ENCODE data around the gene ARMH1. TPM values are rescaled to one million over a fixed set of nuclear protein-coding genes. Genes with fewer than 3 reads are reported as not detected.
"Not testable (repeated sequence)": the region's sequence is repeated elsewhere in the genome, so short reads cannot be mapped to it uniquely, and the experiment has no call there.

The ARMH1 gene
- total RNA-seq, 1 experiment from 2014 or later: not detected

GRCh38 chr1:44694863-44695478 lies 20.5 kb downstream of the ARMH1 start:
- DNase-seq (ENCODE audit: low spot score): no peak

- DNase-seq (ENCODE audit: low spot score): no peak
Observed at GRCh38 chr1:44695671-44696070, 21.2 kb downstream of the ARMH1 start.

GRCh38 chr1:44696101-44696500 lies 21.6 kb downstream of the ARMH1 start:
- DNase-seq (ENCODE audit: low spot score): no peak

GRCh38 chr1:44696789-44697345 lies 22.4 kb downstream of the ARMH1 start:
- no peak for DNase-seq (ENCODE audit: low spot score)

GRCh38 chr1:44698138-44698537 lies 23.6 kb downstream of the ARMH1 start:
- DNase-seq (ENCODE audit: low spot score): no peak

GRCh38 chr1:44699375-44699774 lies 24.9 kb downstream of the ARMH1 start:
- DNase-seq (ENCODE audit: low spot score): not testable (repeated sequence)

GRCh38 chr1:44700573-44700972 lies 26.1 kb downstream of the ARMH1 start:
- DNase-seq (ENCODE audit: low spot score): no peak

GRCh38 chr1:44701141-44701573 lies 26.6 kb downstream of the ARMH1 start:
- no peak for DNase-seq (ENCODE audit: low spot score)

GRCh38 chr1:44705470-44705869 lies 31.0 kb downstream of the ARMH1 start:
- DNase-seq (ENCODE audit: low spot score): no peak

- no peak for DNase-seq (ENCODE audit: low spot score)
Observed at GRCh38 chr1:44705938-44706337, 31.4 kb downstream of the ARMH1 start.

- peak; percentile 87 for DNase-seq (ENCODE audit: low spot score)
Observed at GRCh38 chr1:44707112-44707881, 32.8 kb downstream of the ARMH1 start.

- DNase-seq (ENCODE audit: low spot score): peak; percentile 35
Observed at GRCh38 chr1:44707959-44708831, 33.7 kb downstream of the ARMH1 start.

- no peak for DNase-seq (ENCODE audit: low spot score)
Observed at GRCh38 chr1:44713321-44713781, 38.8 kb downstream of the ARMH1 start.

GRCh38 chr1:44714532-44714931 lies 40.0 kb downstream of the ARMH1 start:
- DNase-seq (ENCODE audit: low spot score): no peak

GRCh38 chr1:44714944-44715571 lies 40.5 kb downstream of the ARMH1 start:
- DNase-seq (ENCODE audit: low spot score): peak; percentile 58

- DNase-seq (ENCODE audit: low spot score): no peak
Observed at GRCh38 chr1:44717156-44717555, 42.6 kb downstream of the ARMH1 start.

GRCh38 chr1:44717653-44718052 lies 43.1 kb downstream of the ARMH1 start:
- no peak for DNase-seq (ENCODE audit: low spot score)

- no peak for DNase-seq (ENCODE audit: low spot score)
Observed at GRCh38 chr1:44718091-44718490, 43.6 kb downstream of the ARMH1 start.

- no peak for DNase-seq (ENCODE audit: low spot score)
Observed at GRCh38 chr1:44719318-44719717, 44.8 kb downstream of the ARMH1 start.

GRCh38 chr1:44720281-44720680 lies 45.8 kb downstream of the ARMH1 start:
- no peak for DNase-seq (ENCODE audit: low spot score)

All from A172 (cell line).